Activated CD4-positive, alpha-beta memory T cell treated with anti-CD3 and anti-CD28 coated beads for 36 hours (primary cell): ENCODE data around the gene SCYL1. TPM values are rescaled to one million over a fixed set of nuclear protein-coding genes. Genes with fewer than 3 reads are reported as not detected.

Source experiments
- CTCF ChIA-PET: fragments of 350-600 bp; sonication (Branson Sonifier 250); formaldehyde crosslinking; loops from one replicate; lab custom pipeline; 2021; ENCODE audit warnings: antibody characterized with exemption, inconsistent platforms; lab: Charles Lee
- POLR2A ChIA-PET: fragments of 350-600 bp; sonication (Branson Sonifier 250); formaldehyde crosslinking; loops from one replicate; lab custom pipeline; 2021; ENCODE audit warnings: antibody characterized with exemption; lab: Charles Lee
- DNase-seq: peaks from one replicate; pipeline ENCODE4 v3.0.0-alpha.2; 2020
- H3K27ac Mint-ChIP-seq: one replicate; pipeline ENCODE4 v1.8.0; 2021; ENCODE audit warnings: mixed read lengths
- H3K27me3 Mint-ChIP-seq: one replicate; pipeline ENCODE4 v1.8.0; 2021; ENCODE audit warnings: mixed read lengths
- H3K36me3 Mint-ChIP-seq: one replicate; pipeline ENCODE4 v1.8.0; 2021; ENCODE audit warnings: mixed read lengths
- H3K4me1 Mint-ChIP-seq: one replicate; pipeline ENCODE4 v1.8.0; 2021; ENCODE audit warnings: low read depth, mixed read lengths
- H3K4me3 Mint-ChIP-seq: one replicate; pipeline ENCODE4 v1.8.0; 2021; ENCODE audit warnings: mild to moderate bottlenecking, mixed read lengths
- H3K9me3 Mint-ChIP-seq: one replicate; pipeline ENCODE4 v1.8.0; 2021; ENCODE audit warnings: mixed read lengths
- intact Hi-C: fragments of 100-400 bp; cut with micrococcal nuclease; formaldehyde crosslinking; loops from one replicate; pipeline ENCODE4 v1.15.1; 2023
- total RNA-seq, 2 experiments: library from RNA; stranded (reverse); gene quantifications; one replicate each; pipeline ENCODE4 v1.2.3, GENCODE V29; 2021

The SCYL1 gene
- total RNA-seq, 2 experiments from 2014 or later, result 67.8 to 69.8 TPM

DNA sequence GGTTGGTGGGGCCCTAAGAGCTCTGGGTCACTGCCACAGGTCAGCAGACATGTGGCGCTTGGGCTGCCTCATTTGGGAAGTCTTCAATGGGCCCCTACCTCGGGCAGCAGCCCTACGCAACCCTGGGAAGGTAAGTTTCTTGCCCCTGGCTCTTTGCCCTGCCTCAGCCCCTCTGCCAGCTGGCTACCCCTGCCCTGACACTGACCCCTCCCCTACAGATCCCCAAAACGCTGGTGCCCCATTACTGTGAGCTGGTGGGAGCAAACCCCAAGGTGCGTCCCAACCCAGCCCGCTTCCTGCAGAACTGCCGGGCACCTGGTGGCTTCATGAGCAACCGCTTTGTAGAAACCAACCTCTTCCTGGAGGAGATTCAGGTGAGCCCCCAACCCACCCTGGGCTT, 1.9 kb downstream of the SCYL1 start:
- CTCF ChIA-PET, result interaction anchor here (3.7 kb wide), 1 partner anchor 14 kb away, joined by 30 read pairs; no protein-coding TSS in a partner anchor
- no peak for DNase-seq
- Mint-ChIP-seq H3K9me3 (no peaks in the 10 kb centered on the region), H3K36me3 (peaks cover 27% of the 10 kb centered on the region), H3K27me3 (no peaks in the 10 kb centered on the region), H3K4me3 (peak overlapping the region; percentile 84), H3K4me1 (peaks cover 54% of the 10 kb centered on the region), H3K27ac (no peak overlapping the region)
- POLR2A ChIA-PET, result no interaction called here
- intact Hi-C loops, result no loop called here

DNA sequence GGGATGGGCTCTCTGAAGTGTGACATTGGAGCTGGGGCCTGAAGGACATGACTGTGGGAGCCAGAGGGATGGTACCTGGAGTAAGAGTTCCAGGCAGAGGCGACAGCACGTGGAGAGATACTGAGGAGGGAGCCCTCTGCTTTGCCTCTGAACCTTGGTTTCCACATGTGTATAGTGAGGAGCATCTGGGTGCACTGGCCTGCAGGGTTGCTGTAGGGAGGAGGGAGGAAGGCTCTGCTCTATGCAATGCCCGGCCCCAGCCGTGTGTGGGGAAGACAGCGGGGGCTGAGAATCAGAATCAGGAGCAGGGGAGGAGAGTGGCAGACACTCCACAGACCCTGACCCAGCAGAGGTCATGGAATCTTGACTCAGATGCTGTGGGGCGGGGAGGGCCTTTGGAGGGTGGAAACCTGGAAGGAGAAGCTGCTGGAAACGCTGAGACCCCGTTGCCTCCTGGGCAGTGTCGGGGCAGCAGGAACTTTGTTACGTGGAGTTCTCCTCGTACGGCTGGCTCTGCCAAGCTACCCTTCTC, 4.0 kb downstream of the SCYL1 start:
- intact Hi-C loops, result no loop called here
- Mint-ChIP-seq H3K27me3 (no peaks in the 10 kb centered on the region), H3K4me1 (peaks cover 34% of the 10 kb centered on the region), H3K4me3 (no peak overlapping the region), H3K9me3 (no peaks in the 10 kb centered on the region), H3K27ac (peak overlapping the region; percentile 64), H3K36me3 (peaks cover 29% of the 10 kb centered on the region)
- POLR2A ChIA-PET, result interaction anchor here (1.0 to 1.3 kb wide), 2 partner anchors 10 to 104 kb away, joined by 3 to 5 read pairs; no protein-coding TSS in a partner anchor
- CTCF ChIA-PET, result interaction anchor here (3.8 kb wide), 1 partner anchor 12 kb away, joined by 34 read pairs; no protein-coding TSS in a partner anchor
- no peak for DNase-seq

DNA sequence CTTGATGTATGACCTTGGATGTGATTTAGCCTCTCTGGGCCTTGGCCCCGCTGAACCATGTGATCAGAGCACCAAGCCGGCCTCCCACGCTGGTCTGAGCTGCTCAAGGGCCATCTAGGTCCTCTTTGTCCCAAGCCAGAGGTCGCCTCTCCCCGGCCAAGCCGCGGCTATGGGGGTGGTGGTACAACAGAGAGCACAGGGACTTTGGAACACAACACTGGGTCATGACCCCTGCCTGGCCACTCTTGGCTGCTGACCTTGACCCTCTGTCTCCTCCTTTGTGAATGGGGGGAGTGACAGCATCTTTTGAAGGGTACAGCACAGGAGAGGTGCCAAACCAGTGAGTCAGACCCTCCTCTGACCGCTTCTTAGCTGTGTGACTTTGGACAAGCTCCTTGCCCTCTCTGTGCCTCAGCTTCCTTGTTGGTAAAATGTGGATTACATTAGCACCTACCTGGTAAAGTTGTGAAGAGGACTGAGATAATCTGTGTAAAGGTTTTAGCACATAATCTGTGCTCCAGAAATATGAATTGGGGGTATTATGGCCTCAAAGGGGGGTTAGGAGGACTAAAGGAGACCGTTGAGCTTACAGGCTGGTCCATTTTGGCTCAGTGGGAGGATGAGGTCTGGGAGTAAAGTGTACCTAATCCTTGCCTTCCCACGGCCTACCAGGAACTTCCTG, 4.7 kb downstream of the SCYL1 start:
- no peak overlapping the region for H3K27ac Mint-ChIP-seq
- CTCF ChIA-PET, result interaction anchor here (1.2 to 3.8 kb wide), 4 partner anchors 9 to 42 kb away, joined by 3 to 34 read pairs (median 4); partner anchors contain the start of genes FAM89B and ZNRD2

DNA sequence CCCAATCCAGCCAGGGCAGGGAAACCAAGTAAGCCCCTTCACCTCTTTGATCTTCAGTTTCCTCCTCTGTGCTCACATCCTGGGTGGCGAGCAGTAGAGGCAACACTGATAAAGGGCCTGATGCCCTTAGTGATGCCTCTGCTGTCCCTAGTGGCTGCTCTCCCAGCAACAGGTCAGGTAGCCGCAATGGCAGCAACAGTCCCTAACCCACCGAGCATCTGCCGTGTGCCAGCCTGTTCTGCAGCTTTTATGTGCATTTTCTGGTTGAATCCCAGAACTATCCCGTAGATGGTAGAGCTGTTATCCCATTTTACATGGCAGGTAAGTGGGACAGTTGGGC, 5.2 kb downstream of the SCYL1 start:
- intact Hi-C loops, result no loop called here
- no peak overlapping the region for H3K4me3 Mint-ChIP-seq
- H3K36me3 Mint-ChIP-seq, result peaks cover 29% of the 10 kb centered on the region
- CTCF ChIA-PET, result interaction anchor here (1.0 to 3.8 kb wide), 5 partner anchors 9 to 516 kb away, joined by 3 to 34 read pairs (median 4); partner anchors contain the start of genes FAM89B and ZNRD2
- H3K9me3 Mint-ChIP-seq, result no peaks in the 10 kb centered on the region
- POLR2A ChIA-PET, result interaction anchor here (0.9 to 1.2 kb wide), 2 partner anchors 24 to 46 kb away, joined by 3 to 5 read pairs; partner anchors contain the start of gene EHBP1L1
- peaks cover 26% of the 10 kb centered on the region for H3K4me1 Mint-ChIP-seq
- H3K27me3 Mint-ChIP-seq, result no peaks in the 10 kb centered on the region
- peak; percentile 40 for DNase-seq
- H3K27ac Mint-ChIP-seq, result no peak overlapping the region

More for the DNA sequence above, 4.7 kb downstream of the SCYL1 start:
- H3K27me3 Mint-ChIP-seq, result no peaks in the 10 kb centered on the region
- H3K4me1 Mint-ChIP-seq, result peaks cover 27% of the 10 kb centered on the region
- H3K4me3 Mint-ChIP-seq, result no peak overlapping the region
- intact Hi-C loops, result no loop called here
- peaks cover 29% of the 10 kb centered on the region for H3K36me3 Mint-ChIP-seq
- POLR2A ChIA-PET, result interaction anchor here (1.2 kb wide), 1 partner anchor 23 kb away, joined by 3 read pairs; no protein-coding TSS in a partner anchor
- H3K9me3 Mint-ChIP-seq, result no peaks in the 10 kb centered on the region
- no peak for DNase-seq

DNA sequence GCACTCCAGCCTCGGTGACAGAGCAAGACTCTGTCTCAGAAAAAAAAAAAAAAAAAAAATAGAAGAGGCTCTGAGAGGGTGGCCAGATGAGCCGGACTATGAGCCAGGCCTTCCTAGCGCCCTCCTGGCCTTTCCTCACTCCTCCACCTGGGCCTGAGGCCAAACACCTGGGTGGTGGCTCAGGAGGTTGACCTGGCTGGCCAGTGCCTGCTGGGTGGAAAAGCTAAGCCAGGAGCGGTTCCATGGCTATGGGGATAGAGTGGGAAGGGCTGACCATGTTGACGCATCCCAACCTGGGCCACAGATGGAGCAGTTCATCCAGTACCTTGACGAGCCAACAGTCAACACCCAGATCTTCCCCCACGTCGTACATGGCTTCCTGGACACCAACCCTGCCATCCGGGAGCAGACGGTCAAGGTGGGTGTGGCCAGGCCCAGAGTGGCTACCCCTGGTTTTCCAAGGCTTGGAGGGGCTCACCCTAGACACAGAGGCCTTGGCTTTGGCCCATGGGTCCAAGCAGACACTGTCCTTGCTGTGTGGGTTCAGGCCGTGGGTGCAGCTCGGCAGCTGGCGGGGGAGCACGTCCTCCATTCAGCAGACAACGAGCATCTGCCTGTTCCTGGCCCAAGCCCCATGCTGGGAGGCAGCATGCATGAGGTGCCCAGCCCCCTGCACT, 7.6 kb downstream of the SCYL1 start:
- CTCF ChIA-PET, result interaction anchor here (1.2 kb wide), 1 partner anchor 61 kb away, joined by 3 read pairs; no protein-coding TSS in a partner anchor
- no peaks in the 10 kb centered on the region for H3K9me3 Mint-ChIP-seq
- intact Hi-C loops, result no loop called here
- POLR2A ChIA-PET, result no interaction called here
- no peak overlapping the region for H3K4me3 Mint-ChIP-seq
- no peak for DNase-seq
- peaks cover 26% of the 10 kb centered on the region for H3K36me3 Mint-ChIP-seq
- H3K4me1 Mint-ChIP-seq, result peaks cover 10% of the 10 kb centered on the region
- H3K27ac Mint-ChIP-seq, result no peak overlapping the region
- no peaks in the 10 kb centered on the region for H3K27me3 Mint-ChIP-seq

DNA sequence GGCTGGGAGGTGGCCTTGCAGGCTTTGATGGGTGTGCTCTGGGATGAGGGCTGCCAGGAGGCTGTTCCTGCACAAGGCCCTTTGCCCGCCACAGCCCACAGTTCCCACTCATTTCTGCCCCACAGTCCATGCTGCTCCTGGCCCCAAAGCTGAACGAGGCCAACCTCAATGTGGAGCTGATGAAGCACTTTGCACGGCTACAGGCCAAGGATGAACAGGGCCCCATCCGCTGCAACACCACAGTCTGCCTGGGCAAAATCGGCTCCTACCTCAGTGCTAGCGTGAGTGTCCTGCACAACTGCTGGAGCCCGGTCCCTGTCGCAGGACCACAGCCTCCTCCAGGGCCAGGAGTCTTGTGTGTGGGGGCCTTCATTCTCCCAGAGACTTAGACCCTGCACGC, 10.2 kb downstream of the SCYL1 start:
- Mint-ChIP-seq H3K9me3 (no peaks in the 10 kb centered on the region), H3K4me1 (no peaks in the 10 kb centered on the region), H3K27me3 (no peaks in the 10 kb centered on the region), H3K4me3 (no peak overlapping the region), H3K27ac (no peak overlapping the region), H3K36me3 (peaks cover 21% of the 10 kb centered on the region)
- no peak for DNase-seq
- intact Hi-C loops, result no loop called here
- CTCF ChIA-PET, result no interaction called here
- POLR2A ChIA-PET, result interaction anchor here (1.0 kb wide), 1 partner anchor 10 kb away, joined by 3 read pairs; the partner anchor contains the start of gene SCYL1

DNA sequence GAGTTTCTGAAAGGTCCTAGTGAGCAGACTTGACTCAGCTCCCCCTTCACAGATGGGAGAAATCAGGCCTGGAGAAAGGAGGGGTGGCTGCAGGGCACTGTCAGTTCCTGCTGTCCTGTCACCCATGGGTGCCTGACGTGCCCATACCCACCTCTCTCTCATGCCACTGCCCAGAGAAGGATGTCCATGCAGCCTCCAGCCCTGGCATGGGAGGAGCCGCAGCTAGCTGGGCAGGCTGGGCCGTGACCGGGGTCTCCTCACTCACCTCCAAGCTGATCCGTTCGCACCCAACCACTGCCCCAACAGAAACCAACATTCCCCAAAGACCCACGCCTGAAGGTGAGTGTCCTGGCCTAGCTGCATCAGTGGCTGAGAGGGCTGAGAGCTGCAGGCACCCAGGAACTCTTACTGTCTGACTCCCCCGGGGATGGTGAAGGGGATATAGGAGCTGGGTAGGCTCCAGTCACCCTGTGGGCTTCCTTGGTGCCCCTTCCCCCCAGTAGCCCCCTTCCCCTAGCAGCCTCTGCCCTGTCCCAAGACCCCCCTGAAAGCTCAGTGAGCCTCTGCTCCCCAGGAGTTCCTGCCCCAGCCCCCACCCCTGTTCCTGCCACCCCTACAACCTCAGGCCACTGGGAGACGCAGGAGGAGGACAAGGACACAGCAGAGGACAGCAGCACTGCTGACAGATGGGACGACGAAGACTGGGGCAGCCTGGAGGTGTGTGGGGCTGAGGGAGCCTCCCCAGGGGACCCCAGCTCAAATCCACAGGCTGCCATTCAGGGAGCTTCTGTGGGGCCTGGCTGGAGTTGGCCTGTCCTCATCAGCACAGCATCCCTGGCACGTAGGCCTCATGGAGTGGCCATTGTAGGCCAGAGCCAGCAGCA, 11.8 kb downstream of the SCYL1 start:
- Mint-ChIP-seq H3K27me3 (no peaks in the 10 kb centered on the region), H3K9me3 (no peaks in the 10 kb centered on the region), H3K4me1 (peaks cover 5% of the 10 kb centered on the region), H3K36me3 (peaks cover 10% of the 10 kb centered on the region), H3K27ac (no peak overlapping the region), H3K4me3 (no peak overlapping the region)
- ChIA-PET CTCF (interaction anchor here (0.9 kb wide), 1 partner anchor 52 kb away, joined by 3 read pairs; no protein-coding TSS in a partner anchor), POLR2A (interaction anchor here (0.6 to 0.7 kb wide), 2 partner anchors 116 to 1892 kb away, joined by 3 to 4 read pairs; partner anchors contain the start of gene RPS6KB2)
- intact Hi-C loops, result no loop called here
- no peak for DNase-seq

DNA sequence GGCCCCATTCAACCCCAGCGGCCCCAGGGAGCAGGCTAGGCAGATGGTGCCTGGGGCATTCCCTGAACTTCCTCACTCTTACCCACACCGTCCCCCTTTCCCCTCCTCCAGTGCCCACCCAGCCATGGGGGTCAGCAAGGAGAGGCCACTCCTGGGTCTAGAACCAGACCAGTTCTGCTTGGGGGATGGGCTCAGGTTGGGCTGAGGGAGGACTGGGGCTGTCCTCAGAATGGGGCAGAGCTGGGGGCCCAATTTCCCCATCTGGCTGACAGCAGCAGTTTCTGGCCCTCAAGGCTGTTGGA, 12.4 kb downstream of the SCYL1 start:
- Mint-ChIP-seq H3K36me3 (peaks cover 7% of the 10 kb centered on the region), H3K4me1 (peaks cover 10% of the 10 kb centered on the region), H3K9me3 (no peaks in the 10 kb centered on the region), H3K27ac (no peak overlapping the region), H3K4me3 (no peak overlapping the region), H3K27me3 (no peaks in the 10 kb centered on the region)
- no peak for DNase-seq
- ChIA-PET POLR2A (interaction anchor here (0.6 to 1.9 kb wide), 2 partner anchors 12 to 170 kb away, joined by 5 to 7 read pairs; partner anchors contain the start of gene SCYL1), CTCF (no interaction called here)
- intact Hi-C loops, result no loop called here

DNA sequence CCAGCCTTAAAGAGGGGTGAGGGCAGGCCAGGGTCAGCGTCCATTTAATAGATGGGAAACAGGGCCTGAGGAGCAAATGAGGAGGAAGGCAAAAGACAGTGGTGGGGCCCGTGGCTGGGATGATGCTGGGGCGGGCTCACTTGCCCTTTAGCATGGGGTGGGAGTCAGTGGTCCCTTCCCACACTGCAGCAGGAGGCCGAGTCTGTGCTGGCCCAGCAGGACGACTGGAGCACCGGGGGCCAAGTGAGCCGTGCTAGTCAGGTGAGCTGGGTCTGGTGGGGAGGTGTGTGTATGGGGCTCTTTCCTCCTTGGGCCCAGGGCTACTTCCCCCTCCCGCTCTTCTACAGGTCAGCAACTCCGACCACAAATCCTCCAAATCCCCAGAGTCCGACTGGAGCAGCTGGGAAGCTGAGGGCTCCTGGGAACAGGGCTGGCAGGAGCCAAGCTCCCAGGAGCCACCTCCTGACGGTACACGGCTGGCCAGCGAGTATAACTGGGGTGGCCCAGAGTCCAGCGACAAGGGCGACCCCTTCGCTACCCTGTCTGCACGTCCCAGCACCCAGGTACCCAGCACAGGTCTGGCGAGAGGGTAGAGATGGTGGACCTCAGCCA, 12.8 kb downstream of the SCYL1 start:
- ChIA-PET CTCF (no interaction called here), POLR2A (interaction anchor here (0.6 to 1.9 kb wide), 2 partner anchors 13 to 171 kb away, joined by 5 to 7 read pairs; partner anchors contain the start of gene SCYL1)
- H3K36me3 Mint-ChIP-seq, result peaks cover 7% of the 10 kb centered on the region
- H3K4me1 Mint-ChIP-seq, result peaks cover 10% of the 10 kb centered on the region
- no peak for DNase-seq
- intact Hi-C loops, result no loop called here
- H3K9me3 Mint-ChIP-seq, result no peaks in the 10 kb centered on the region
- H3K4me3 Mint-ChIP-seq, result no peak overlapping the region
- H3K27me3 Mint-ChIP-seq, result no peaks in the 10 kb centered on the region
- no peak overlapping the region for H3K27ac Mint-ChIP-seq

DNA sequence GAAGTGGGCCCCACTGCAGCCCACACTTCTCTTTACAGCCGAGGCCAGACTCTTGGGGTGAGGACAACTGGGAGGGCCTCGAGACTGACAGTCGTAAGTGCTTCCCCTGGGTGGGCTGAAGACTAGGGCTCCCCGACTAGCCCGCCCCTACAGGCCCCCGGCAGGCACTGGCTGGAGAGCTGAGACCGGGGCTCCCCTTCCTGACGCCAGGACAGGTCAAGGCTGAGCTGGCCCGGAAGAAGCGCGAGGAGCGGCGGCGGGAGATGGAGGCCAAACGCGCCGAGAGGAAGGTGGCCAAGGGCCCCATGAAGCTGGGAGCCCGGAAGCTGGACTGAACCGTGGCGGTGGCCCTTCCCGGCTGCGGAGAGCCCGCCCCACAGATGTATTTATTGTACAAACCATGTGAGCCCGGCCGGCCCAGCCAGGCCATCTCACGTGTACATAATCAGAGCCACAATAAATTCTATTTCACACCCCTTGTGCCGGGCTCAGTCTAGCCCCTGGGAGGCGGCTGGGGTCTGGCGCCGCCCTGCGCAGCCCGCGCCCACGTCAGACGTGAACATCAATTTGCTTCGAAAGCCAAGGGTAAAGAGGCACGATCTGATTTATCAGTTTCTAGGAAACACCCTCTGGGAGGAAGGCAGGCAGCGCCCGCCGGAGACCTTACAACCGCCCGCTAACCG, 13.5 kb downstream of the SCYL1 start:
- no peak overlapping the region for H3K27ac Mint-ChIP-seq
- H3K9me3 Mint-ChIP-seq, result no peaks in the 10 kb centered on the region
- no peaks in the 10 kb centered on the region for H3K27me3 Mint-ChIP-seq
- peaks cover 7% of the 10 kb centered on the region for H3K36me3 Mint-ChIP-seq
- ChIA-PET CTCF (interaction anchor here (1.0 to 10.8 kb wide), 3 partner anchors 8 to 55 kb away, joined by 3 to 176 read pairs (median 50); partner anchors contain the start of genes EHBP1L1, FAM89B and ZNRD2), POLR2A (interaction anchor here (0.9 to 1.9 kb wide), 2 partner anchors 10 to 13 kb away, joined by 5 to 7 read pairs; partner anchors contain the start of gene SCYL1)
- intact Hi-C loops, result no loop called here
- H3K4me3 Mint-ChIP-seq, result no peak overlapping the region
- H3K4me1 Mint-ChIP-seq, result peaks cover 10% of the 10 kb centered on the region
- no peak for DNase-seq
